HG03575 (cell line): Measurements from ENCODE around the gene RXRB.

Experiments
- ATAC-seq: cut with Tn5 transposase; IDR thresholded peaks from one replicate; pipeline ENCODE4 v1.9.1; 2021; ENCODE audit not compliant: unreplicated experiment, insufficient number of reproducible peaks, low FRiP score; ENCODE audit errors: extremely low read depth

Gene RXRB

DNA sequence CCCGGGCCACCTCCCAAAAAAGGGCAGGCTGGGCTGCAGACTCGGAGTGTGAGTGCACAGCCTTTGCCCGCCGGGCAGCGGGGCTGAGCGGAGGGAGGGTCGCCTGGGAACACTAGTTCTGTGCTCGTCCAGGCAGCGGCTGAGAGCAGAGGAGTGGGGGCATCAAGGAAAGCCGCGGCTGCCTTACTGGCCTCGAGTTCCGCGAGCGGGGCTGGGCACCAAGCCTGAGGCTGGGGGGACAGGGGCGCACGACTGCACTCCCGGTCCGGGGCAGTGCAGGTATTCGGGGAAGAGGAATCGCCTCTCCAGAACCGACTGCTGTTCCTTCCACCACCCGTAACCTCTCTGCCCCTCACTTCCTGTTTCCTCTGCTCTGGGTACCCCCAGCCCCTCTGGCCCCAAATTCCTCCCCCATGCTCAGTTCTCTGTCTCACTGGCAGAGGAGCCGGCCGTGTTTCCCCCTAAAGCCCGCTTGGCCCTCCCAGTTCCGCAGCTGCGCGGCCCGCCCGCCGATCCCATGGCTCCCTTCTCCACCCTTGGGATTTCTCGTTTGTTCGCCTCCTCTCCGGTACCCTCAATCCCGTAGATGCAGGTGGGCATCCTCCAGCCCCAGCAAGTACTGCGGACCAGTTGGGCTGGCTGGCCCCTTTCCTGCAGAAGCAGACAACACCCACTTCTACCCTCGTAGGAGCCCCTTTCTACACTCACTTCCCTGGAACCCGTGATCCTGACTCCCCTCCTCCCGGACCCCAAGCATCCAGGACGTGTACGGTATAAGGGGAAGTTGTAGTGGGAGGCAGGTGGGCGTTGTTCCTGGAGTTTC is 12.9 kb upstream of the RXRB start:
- no peak for ATAC-seq

DNA sequence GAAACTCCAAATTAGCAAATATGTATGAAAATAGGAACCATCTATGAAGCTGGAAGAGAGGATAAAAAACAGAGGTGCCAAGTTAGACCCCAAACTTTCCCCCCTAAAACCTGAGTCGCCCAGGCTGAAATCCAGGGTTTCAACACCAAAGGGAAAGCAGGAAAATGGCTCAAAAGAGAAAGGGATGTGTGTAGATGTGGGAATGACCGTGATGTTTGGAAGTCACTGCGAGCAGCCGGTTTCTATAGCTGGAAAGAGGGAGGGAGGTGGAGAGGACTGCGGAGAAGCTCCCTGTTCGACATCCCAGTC is 12.3 kb upstream of the RXRB start:
- no peak for ATAC-seq

DNA sequence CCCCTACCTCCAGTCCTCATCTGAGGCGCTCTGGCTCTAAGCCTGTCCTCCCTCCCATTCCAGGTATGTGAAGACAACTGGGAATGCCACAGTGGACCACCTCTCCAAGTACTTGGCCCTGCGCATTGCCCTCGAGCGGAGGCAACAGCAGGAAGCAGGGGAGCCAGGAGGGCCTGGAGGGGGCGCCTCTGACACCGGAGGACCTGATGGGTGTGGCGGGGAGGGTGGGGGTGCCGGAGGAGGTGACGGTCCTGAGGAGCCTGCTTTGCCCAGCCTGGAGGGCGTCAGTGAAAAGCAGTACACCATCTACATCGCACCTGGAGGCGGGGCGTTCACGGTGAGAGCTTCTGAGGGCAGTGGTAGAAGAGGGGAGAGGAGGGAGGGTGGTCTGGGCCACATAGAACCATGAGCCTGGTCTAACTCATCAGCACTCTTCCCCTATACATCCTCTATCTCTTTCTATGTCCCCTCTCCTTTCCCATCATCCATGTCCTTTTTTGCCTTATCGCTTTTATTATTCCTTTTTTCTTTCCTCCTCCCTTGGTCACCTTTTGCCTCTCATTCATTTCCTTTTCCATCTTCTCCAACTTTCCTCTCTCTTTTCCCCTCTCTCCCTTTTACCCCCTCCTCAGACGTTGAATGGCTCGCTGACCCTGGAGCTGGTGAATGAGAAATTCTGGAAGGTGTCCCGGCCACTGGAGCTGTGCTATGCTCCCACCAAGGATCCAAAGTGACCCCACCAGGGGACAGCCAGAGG is 11.4 kb upstream of the RXRB start:
- ATAC-seq = no peak

GRCh38 chr6:33211136-33211535 is 10.7 kb upstream of the RXRB start:
- no peak for ATAC-seq

DNA sequence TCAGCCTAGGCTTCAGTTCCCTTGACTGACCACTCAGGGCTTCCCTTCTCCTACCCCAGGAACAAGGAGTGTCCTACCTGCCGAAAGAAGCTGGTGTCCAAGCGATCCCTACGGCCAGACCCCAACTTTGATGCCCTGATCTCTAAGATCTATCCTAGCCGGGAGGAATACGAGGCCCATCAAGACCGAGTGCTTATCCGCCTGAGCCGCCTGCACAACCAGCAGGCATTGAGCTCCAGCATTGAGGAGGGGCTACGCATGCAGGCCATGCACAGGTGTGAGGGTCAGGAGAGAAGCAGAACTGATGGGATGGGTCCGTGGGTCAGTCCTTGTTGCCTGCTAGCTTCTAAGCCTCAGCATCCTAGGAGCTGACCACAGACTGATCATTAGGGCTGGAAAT is 9.4 kb upstream of the RXRB start:
- ATAC-seq = no peak

GRCh38 chr6:33208091-33208967 is 7.9 kb upstream of the RXRB start, which contains the start of gene RING1:
RING1 (plus strand) TSS chr6:33208500; CDS start chr6:33208823, 323 bp downstream.
- ATAC-seq = no peak

GRCh38 chr6:33207552-33208090 is 7.2 kb upstream of the RXRB start:
- no peak for ATAC-seq

DNA sequence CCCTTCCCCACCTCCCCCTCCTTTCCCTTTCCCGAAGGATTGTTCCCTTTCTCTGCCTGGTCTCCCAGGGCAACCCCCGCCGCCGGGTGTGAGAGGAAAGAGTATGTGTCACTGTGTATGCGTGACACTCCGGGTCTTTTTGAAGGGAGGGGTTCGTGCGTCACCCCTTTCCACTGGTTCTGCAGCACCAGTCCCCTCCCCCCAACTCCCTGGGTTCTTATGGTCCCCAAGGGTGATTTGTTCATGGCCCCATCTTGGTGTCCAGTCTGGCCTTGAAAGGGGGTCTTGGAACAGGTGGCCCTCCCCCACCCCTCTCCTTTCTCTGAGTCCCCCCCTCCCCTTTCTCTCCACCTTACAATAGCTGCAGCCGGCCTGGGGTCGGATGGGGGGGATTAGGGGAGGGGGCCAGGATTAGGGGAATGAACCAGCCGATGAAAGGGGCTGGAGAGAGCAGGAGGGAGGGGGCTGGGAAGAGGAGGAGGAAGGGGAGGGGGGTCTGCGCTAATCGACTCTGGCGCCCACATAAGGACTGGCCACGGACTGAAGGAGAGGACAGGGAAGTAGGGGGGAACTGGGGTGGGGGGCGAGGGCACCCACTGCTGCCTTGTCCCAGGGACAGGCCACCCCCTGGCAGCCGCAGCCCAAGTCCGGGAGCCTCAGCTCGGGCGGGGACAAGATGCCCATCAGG is 6.5 kb upstream of the RXRB start:
- no peak for ATAC-seq

GRCh38 chr6:33206027-33206863 is 5.8 kb upstream of the RXRB start:
- ATAC-seq = no peak

- ATAC-seq = no peak
Observed at GRCh38 chr6:33205191-33206026, 4.9 kb upstream of the RXRB start.

- ATAC-seq = no peak
Observed at GRCh38 chr6:33204415-33205190, 4.1 kb upstream of the RXRB start, which contains the start of gene HSD17B8. HSD17B8 (plus strand) TSS chr6:33204655; CDS start chr6:33204669, 14 bp downstream.

- ATAC-seq = no peak
Observed at GRCh38 chr6:33204165-33204414, 3.6 kb upstream of the RXRB start.

DNA sequence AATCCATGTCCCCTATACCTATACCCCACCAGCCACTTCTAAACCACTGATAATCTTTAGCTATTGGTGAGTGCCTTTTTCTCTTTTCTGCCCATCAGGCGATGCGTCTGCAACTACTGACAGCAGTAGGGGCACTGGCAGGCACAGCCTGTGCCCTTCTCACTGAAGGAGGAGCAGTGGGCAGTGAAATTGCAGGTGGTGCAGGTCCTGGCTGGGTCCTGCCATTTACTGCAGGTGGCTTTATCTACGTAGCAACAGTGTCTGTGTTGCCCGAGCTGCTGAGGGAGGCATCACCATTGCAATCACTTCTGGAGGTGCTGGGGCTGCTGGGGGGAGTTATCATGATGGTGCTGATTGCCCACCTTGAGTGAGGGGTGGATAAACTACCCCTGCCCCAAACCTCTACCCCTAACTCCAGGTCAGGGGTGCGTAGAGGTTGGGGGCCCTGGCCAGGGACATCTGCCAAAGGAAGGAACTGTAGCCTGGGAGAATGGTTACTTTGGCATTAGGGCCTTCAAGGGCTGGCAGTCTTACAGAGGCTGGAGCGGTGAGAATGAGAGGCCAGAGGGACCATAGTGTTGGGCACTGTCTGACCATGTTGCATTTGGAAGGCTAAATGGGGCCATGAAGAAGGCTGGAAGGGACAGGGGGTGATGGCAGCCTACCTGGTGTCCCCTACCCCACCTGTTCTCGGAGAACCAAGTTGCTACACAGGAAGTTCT is 3.1 kb upstream of the RXRB start:
- no peak for ATAC-seq

- no peak for ATAC-seq
Observed at GRCh38 chr6:33202799-33203198, 2.3 kb upstream of the RXRB start.

- no peak for ATAC-seq
Observed at GRCh38 chr6:33201935-33202334, 1.5 kb upstream of the RXRB start.

- no peak for ATAC-seq
Observed at GRCh38 chr6:33201147-33201545, 681 bp upstream of the RXRB start.
